IMR-90 (cell line): ENCODE measurements around the gene DENND1A. TPM values are rescaled to one million over a fixed set of nuclear protein-coding genes. Genes with fewer than 3 reads are reported as not detected.

Experiments
- ATAC-seq: fragments of 200-7000 bp; cut with Tn5 transposase; 2 replicates; pipeline ENCODE4 v1.9.1; 2020; ENCODE audit warnings: low read depth, mild to moderate bottlenecking, moderate library complexity
- BruUV-seq: library from RNA; stranded (reverse); fragments of 400-500 nt; replicated peaks from 2 replicates; lab custom pipeline; 2021; lab: Mats Ljungman, UMichigan
- CTCF ChIA-PET: fragments of 300-600 bp; formaldehyde crosslinking; extraction: SDS; loops from one replicate; lab custom pipeline; 2021; ENCODE audit warnings: antibody characterized with exemption; lab: Yijun Ruan, JAX
- POLR2A ChIA-PET: fragments of 300-600 bp; sonication (Branson Sonifier 250); formaldehyde crosslinking; loops from one replicate; lab custom pipeline; 2022; ENCODE audit warnings: antibody characterized with exemption; ENCODE audit not compliant: unreplicated experiment; lab: Charles Lee
- DNase-seq: peaks from one replicate; pipeline ENCODE4 v3.0.0; 2013
- H2AFZ ChIP-seq: replicated peaks from 2 replicates; pipeline ENCODE3; 2013; ENCODE audit warnings: low read length, mild to moderate bottlenecking; ENCODE audit not compliant: poor library complexity
- H2AK5ac ChIP-seq: 2 replicates; pipeline ENCODE4 v1.6.1; 2013; ENCODE audit warnings: low read depth, low read length, inconsistent platforms
- H2AK9ac ChIP-seq: replicated peaks from 2 replicates; pipeline ENCODE3; 2013; ENCODE audit warnings: mild to moderate bottlenecking, low read depth, low read length, moderate library complexity; ENCODE audit not compliant: poor library complexity
- H2BK120ac ChIP-seq: 2 replicates; pipeline ENCODE4 v1.6.1; 2013; ENCODE audit warnings: low read depth, low read length, inconsistent platforms
- H2BK15ac ChIP-seq: 3 replicates; pipeline ENCODE4 v1.6.1; 2013; ENCODE audit warnings: low read depth, low read length, inconsistent platforms
- H2BK20ac ChIP-seq: 2 replicates; pipeline ENCODE4 v1.6.1; 2013; ENCODE audit warnings: low read depth, mild to moderate bottlenecking, inconsistent platforms, low read length, moderate library complexity
- H2BK5ac ChIP-seq: 2 replicates; pipeline ENCODE4 v1.6.1; 2013; ENCODE audit warnings: mild to moderate bottlenecking, low read depth, low read length, inconsistent platforms; ENCODE audit not compliant: poor library complexity, severe bottlenecking
- H3K14ac ChIP-seq: replicated peaks from 2 replicates; pipeline ENCODE4 v1.6.1; 2013; ENCODE audit warnings: low read depth, low read length, inconsistent platforms
- H3K18ac ChIP-seq: 2 replicates; pipeline ENCODE4 v1.6.1; 2013; ENCODE audit warnings: low read depth, low read length, control low read depth
- H3K23ac ChIP-seq: 2 replicates; pipeline ENCODE4 v1.6.1; 2013; ENCODE audit warnings: low read depth, low read length, inconsistent platforms
- H3K27ac ChIP-seq: 2 replicates; pipeline ENCODE4 v1.5.1; 2013; ENCODE audit warnings: mild to moderate bottlenecking, control low read depth, low read length; ENCODE audit not compliant: insufficient read depth
- H3K27me3 ChIP-seq: 2 replicates; pipeline ENCODE4 v1.6.1; 2013; ENCODE audit warnings: low read length; ENCODE audit not compliant: control insufficient read depth, insufficient read depth
- H3K36me3 ChIP-seq: 2 replicates; pipeline ENCODE4 v1.6.1; 2013; ENCODE audit warnings: low read length, mixed read lengths; ENCODE audit not compliant: control insufficient read depth, insufficient read depth
- H3K4ac ChIP-seq: 2 replicates; pipeline ENCODE4 v1.6.1; 2013; ENCODE audit warnings: low read depth, low read length, inconsistent platforms
- H3K4me1 ChIP-seq: 2 replicates; pipeline ENCODE4 v1.6.1; 2013; ENCODE audit warnings: low read length, mixed read lengths; ENCODE audit not compliant: control insufficient read depth, insufficient read depth
- H3K4me2 ChIP-seq: 2 replicates; pipeline ENCODE4 v1.6.1; 2013; ENCODE audit warnings: low read depth, mild to moderate bottlenecking, control low read depth, low read length, moderate library complexity
- H3K4me3 ChIP-seq: 2 replicates; pipeline ENCODE4 v1.5.1; 2013; ENCODE audit warnings: low read depth, mild to moderate bottlenecking, control low read depth, low read length, moderate library complexity; ENCODE audit not compliant: insufficient read depth
- H3K56ac ChIP-seq: 2 replicates; pipeline ENCODE4 v1.6.1; 2013; ENCODE audit warnings: low read length, inconsistent platforms; ENCODE audit not compliant: insufficient read depth; ENCODE audit errors: extremely low read depth
- H3K79me1 ChIP-seq, 2 experiments: 2 replicates each; pipeline ENCODE4 v1.6.1; 2013; ENCODE audit warnings: low read length in 2 of 2, inconsistent platforms in 1 of 2, low read depth in 1 of 2
- H3K9ac ChIP-seq: 2 replicates; pipeline ENCODE4 v1.6.1; 2013; ENCODE audit warnings: low read depth, low read length, control low read depth
- H3K9me1 ChIP-seq: 2 replicates; pipeline ENCODE4 v1.6.1; 2013; ENCODE audit warnings: low read length, inconsistent platforms; ENCODE audit not compliant: insufficient read depth
- H3K9me3 ChIP-seq: 2 replicates; pipeline ENCODE4 v1.6.1; 2013; ENCODE audit warnings: low read length; ENCODE audit not compliant: control insufficient read depth, insufficient read depth
- H4K20me1 ChIP-seq: 2 replicates; pipeline ENCODE4 v1.6.1; 2013; ENCODE audit warnings: low read length, inconsistent platforms; ENCODE audit not compliant: insufficient read depth
- H4K5ac ChIP-seq: 2 replicates; pipeline ENCODE4 v1.6.1; 2013; ENCODE audit warnings: mild to moderate bottlenecking, low read depth, low read length, control low read depth
- H4K8ac ChIP-seq, 2 experiments: 2 replicates each; pipeline ENCODE4 v1.6.1; 2013; ENCODE audit warnings: low read depth in 2 of 2, low read length in 2 of 2, control low read depth in 1 of 2, inconsistent platforms in 1 of 2
- H4K91ac ChIP-seq: 2 replicates; pipeline ENCODE4 v1.6.1; 2013; ENCODE audit warnings: low read depth, low read length, inconsistent platforms; ENCODE audit not compliant: insufficient read depth
- BHLHE40 ChIP-seq: fragments of 150-350 bp; IDR thresholded peaks from 2 replicates; pipeline ENCODE4 v1.6.1; 2016; ENCODE audit warnings: mild to moderate bottlenecking, low read depth, low read length
- CEBPB ChIP-seq: IDR thresholded peaks from 2 replicates; pipeline ENCODE4 v1.6.1; 2012; ENCODE audit warnings: low read depth, low read length, improper control_type of control experiment
- CHD1 ChIP-seq: IDR thresholded peaks from 2 replicates; pipeline ENCODE4 v1.6.1; 2012; ENCODE audit warnings: low read depth, low read length, improper control_type of control experiment
- MAFK ChIP-seq: IDR thresholded peaks from 2 replicates; pipeline ENCODE4 v1.6.1; 2012; ENCODE audit warnings: low read depth, low read length, improper control_type of control experiment
- NFE2L2 ChIP-seq: fragments of 150-350 bp; IDR thresholded peaks from 2 replicates; pipeline ENCODE4 v1.6.1; 2016; ENCODE audit warnings: low read depth, mild to moderate bottlenecking, low read length
- RAD21 ChIP-seq: IDR thresholded peaks from 2 replicates; pipeline ENCODE4 v1.6.1; 2012; ENCODE audit warnings: low read length, improper control_type of control experiment
- SMC3 ChIP-seq: fragments of 150-350 bp; IDR thresholded peaks from 2 replicates; pipeline ENCODE4 v1.6.1; 2016; ENCODE audit warnings: low read depth, mild to moderate bottlenecking, antibody characterized with exemption, low read length, moderate library complexity
- WGBS, 2 experiments: methylation state at CpG; one replicate each; pipeline versions ENCODE4 v1.1.5 to v1.1.7; 2013; ENCODE audit warnings: missing lambda C conversion rate in 2 of 2; ENCODE audit not compliant: insufficient read length in 1 of 2; ENCODE audit errors: extremely low coverage in 2 of 2; 5-methylcytosine and 5-hydroxymethylcytosine counted together
- dilution Hi-C: fragments of 300-500 bp; cut with HindIII; formaldehyde crosslinking; loops from one replicate; pipeline ENCODE4 v1.14.3; 2018; ENCODE audit warnings: low sequenced_read_pairs; ENCODE audit not compliant: unreplicated experiment
- in situ Hi-C: fragments of 300-500 bp; cut with MboI; formaldehyde crosslinking; loops from 3 replicates; pipeline ENCODE4 v1.14.3; 2019; ENCODE audit warnings: low sequenced_read_pairs, inconsistent platforms, mixed read lengths
- intact Hi-C: fragments of 100-400 bp; cut with micrococcal nuclease; formaldehyde crosslinking; loops from 2 replicates; pipeline ENCODE4 v1.10.0; 2022
- polyA plus RNA-seq, 3 experiments: library from polyadenylated mRNA; depleted of rRNA; stranded (reverse); fragments of >200 nt; gene quantifications; 2 replicates each; pipeline ENCODE4 v1.2.3, GENCODE V29; 2012; ENCODE audit warnings: low replicate concordance in 1 of 3
- total RNA-seq: library from RNA; depleted of rRNA; stranded (reverse); fragments of >200 nt; gene quantifications from 2 replicates; pipeline ENCODE4 v1.2.3, GENCODE V29; 2012

The DENND1A gene
- total and polyA plus RNA-seq, 2 of the 4 experiments (the other 2 are of a cell fraction): 21.4 to 27.6 TPM

DNA sequence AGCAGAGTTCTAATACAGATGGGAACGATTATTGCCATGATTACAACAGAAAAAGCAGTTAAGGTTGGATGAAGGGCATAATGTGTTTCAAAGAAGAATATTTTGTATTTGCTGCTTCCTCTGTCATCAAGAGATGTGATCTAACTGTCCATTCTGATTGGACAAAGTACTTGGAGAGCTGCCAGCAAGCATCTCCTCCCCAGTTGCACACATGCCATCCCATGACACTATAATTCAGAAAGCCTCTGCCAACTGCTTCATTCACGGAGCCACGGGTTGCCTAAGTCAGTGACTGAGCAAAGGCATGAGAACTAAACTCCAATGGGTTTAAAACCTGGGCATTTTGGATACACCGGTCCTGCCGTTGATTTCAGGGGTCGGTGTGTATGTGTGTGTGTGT is 320.1 kb downstream of the DENND1A start:
- Histone ChIP-seq H2BK15ac (no peak overlapping the region), H4K20me1 (no peaks in the 10 kb centered on the region), H3K4me1 (no peaks in the 10 kb centered on the region), H3K4me3 (no peak overlapping the region), H3K9me3 (no peaks in the 10 kb centered on the region), H4K8ac (no peak overlapping the region), H3K36me3 (no peaks in the 10 kb centered on the region; the same call in 1 of the 2 replicates), H3K9me1 (peaks cover 3% of the 10 kb centered on the region; the same call in 1 of the 2 replicates), H4K5ac (no peak overlapping the region), H3K56ac (no peak overlapping the region), H3K4me2 (no peak overlapping the region), H3K79me1 (no peaks in the 10 kb centered on the region), H3K23ac (no peak overlapping the region), H3K27ac (no peak overlapping the region), H3K9ac (no peak overlapping the region), H2BK5ac (no peak overlapping the region), H3K4ac (no peak overlapping the region), H2BK20ac (no peak overlapping the region), H3K27me3 (no peaks in the 10 kb centered on the region), H4K91ac (no peak overlapping the region), H2BK120ac (no peak overlapping the region), H2AFZ (no peak overlapping the region), H3K18ac (no peak overlapping the region), H2AK9ac (no peak overlapping the region), H2AK5ac (no peak overlapping the region), H3K14ac (no peak overlapping the region)
- BruUV-seq: no TSS peak
- TF ChIP-seq MAFK (no peak), CEBPB (no peak), NFE2L2 (no peak), SMC3 (no peak), CHD1 (no peak), BHLHE40 (no peak), RAD21 (no peak)
- ATAC-seq (no peak), DNase-seq (no peak)
- ChIA-PET CTCF (no interaction called here), POLR2A (no interaction called here)
- dilution Hi-C loops (no loop called here), in situ Hi-C loops (no loop called here), intact Hi-C loops (no loop called here)
- no CpG with 5 or more reads among the region's 6 CpGs for WGBS, 2 experiments
